ENCODE results near the gene STARD5. TPM values are rescaled to one million over a fixed set of nuclear protein-coding genes. Genes with fewer than 3 reads are reported as not detected.

STARD5 gene
- total and polyA plus RNA-seq, 4 donors = 1.1 to 47.0 (median 35.7) TPM

DNA sequence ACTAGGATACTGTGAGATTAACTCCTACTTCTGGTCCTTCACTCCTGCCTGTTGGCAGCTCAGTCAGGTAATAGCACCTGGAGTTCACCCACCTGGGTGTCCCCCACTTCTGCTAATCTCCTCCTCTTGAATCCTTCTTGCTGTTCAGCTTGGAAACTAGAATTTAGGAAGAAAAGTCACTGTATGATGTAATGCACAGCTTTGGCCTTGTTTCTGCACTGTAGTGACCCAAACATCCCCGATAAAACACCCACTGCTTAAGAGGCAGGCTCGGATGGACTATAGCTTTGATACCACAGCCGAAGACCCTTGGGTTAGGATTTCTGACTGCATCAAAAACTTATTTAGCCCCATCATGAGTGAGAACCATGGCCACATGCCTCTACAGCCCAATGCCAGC lies 24.8 kb downstream of the STARD5 start:
- Histone ChIP-seq H3K9ac (ENCODE audit: low read depth in 1 of 2, low read length in 2 of 2) (peak overlapping the region in 1 of 2 donors; percentile 6), H3K4me3 (ENCODE audit: low read depth in 1 of 3, low read length in 3 of 3) (peak overlapping the region in 1 of 3 donors; percentile 11), H3K36me3 (ENCODE audit: control insufficient read depth in 4 of 4, insufficient read depth in 3 of 4, low read depth in 1 of 4, low read length in 3 of 4) (peaks cover 0 to 2% (median 0%) of the 10 kb centered on the region in 4 donors), H3K27ac (ENCODE audit: low read depth in 1 of 2, low read length in 2 of 2) (no peak overlapping the region), H3K27me3 (ENCODE audit: control insufficient read depth in 4 of 4, insufficient read depth in 4 of 4, low read length in 3 of 4) (no peaks in the 10 kb centered on the region), H3K4me1 (ENCODE audit: control insufficient read depth in 4 of 4, insufficient read depth in 4 of 4, low read length in 3 of 4) (peaks cover 5 to 24% (median 16%) of the 10 kb centered on the region in 4 donors), H3K9me3 (ENCODE audit: control insufficient read depth in 4 of 4, low read length in 3 of 4) (no peaks in the 10 kb centered on the region)
- WGBS = 75% methylated on average over 3 of the region's 3 CpGs
- DNase-seq (ENCODE audit: low spot score) = no peak
- TF ChIP-seq, protein P1, sequence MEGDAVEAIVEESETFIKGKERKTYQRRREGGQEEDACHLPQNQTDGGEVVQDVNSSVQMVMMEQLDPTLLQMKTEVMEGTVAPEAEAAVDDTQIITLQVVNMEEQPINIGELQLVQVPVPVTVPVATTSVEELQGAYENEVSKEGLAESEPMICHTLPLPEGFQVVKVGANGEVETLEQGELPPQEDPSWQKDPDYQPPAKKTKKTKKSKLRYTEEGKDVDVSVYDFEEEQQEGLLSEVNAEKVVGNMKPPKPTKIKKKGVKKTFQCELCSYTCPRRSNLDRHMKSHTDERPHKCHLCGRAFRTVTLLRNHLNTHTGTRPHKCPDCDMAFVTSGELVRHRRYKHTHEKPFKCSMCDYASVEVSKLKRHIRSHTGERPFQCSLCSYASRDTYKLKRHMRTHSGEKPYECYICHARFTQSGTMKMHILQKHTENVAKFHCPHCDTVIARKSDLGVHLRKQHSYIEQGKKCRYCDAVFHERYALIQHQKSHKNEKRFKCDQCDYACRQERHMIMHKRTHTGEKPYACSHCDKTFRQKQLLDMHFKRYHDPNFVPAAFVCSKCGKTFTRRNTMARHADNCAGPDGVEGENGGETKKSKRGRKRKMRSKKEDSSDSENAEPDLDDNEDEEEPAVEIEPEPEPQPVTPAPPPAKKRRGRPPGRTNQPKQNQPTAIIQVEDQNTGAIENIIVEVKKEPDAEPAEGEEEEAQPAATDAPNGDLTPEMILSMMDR (IDR thresholded peaks at IDR 0.05; ENCODE audit: low read depth, low read length, missing input control) = no peak
- no peak for TF ChIP-seq ZBTB33 (IDR thresholded peaks at IDR 0.05)
- no peak for TF ChIP-seq REST (IDR thresholded peaks at IDR 0.05)
- TF ChIP-seq NR2F2 (IDR thresholded peaks at IDR 0.05) = no peak
- no peak for TF ChIP-seq RXRA (IDR thresholded peaks at IDR 0.05)
- no peak for TF ChIP-seq EGR1 (IDR thresholded peaks at IDR 0.05; ENCODE audit: low read depth in 2 of 2)
- TF ChIP-seq FOXA2 (IDR thresholded peaks at IDR 0.05) = no peak
- no peak for TF ChIP-seq JUND (IDR thresholded peaks at IDR 0.05)

- no peak for DNase-seq (ENCODE audit: low spot score)
- peaks cover 5 to 20% (median 14%) of the 10 kb centered on the region in 4 donors for H3K4me1 ChIP-seq (ENCODE audit: control insufficient read depth in 4 of 4, insufficient read depth in 4 of 4, low read length in 3 of 4)
- H3K9me3 ChIP-seq (ENCODE audit: control insufficient read depth in 4 of 4, low read length in 3 of 4) = no peaks in the 10 kb centered on the region
- H3K4me3 ChIP-seq (ENCODE audit: low read depth in 1 of 3, low read length in 3 of 3) = peak overlapping the region in 1 of 3 donors; percentile 11
- WGBS = 47% methylated on average over 6 of the region's 6 CpGs
- no peaks in the 10 kb centered on the region for H3K27me3 ChIP-seq (ENCODE audit: control insufficient read depth in 4 of 4, insufficient read depth in 4 of 4, low read length in 3 of 4)
- H3K27ac ChIP-seq (ENCODE audit: low read depth in 1 of 2, low read length in 2 of 2) = peak overlapping the region in 1 of 2 donors; percentile 25
- H3K9ac ChIP-seq (ENCODE audit: low read depth in 1 of 2, low read length in 2 of 2) = no peak overlapping the region
- H3K36me3 ChIP-seq (ENCODE audit: control insufficient read depth in 4 of 4, insufficient read depth in 3 of 4, low read depth in 1 of 4, low read length in 3 of 4) = peaks cover 0 to 2% (median 0%) of the 10 kb centered on the region in 4 donors
- TF ChIP-seq SP1 (IDR thresholded peaks at IDR 0.05) (no peak), GABPA (IDR thresholded peaks at IDR 0.05 in 1 of 2, conservative IDR thresholded peaks at IDR 0.05 in 1 of 2) (no peak), NR2F2 (IDR thresholded peaks at IDR 0.05) (no peak), YY1 (IDR thresholded peaks at IDR 0.05) (no peak), ZBTB33 (IDR thresholded peaks at IDR 0.05) (no peak), HNF4G (IDR thresholded peaks at IDR 0.05) (no peak), RAD21 (IDR thresholded peaks at IDR 0.05) (no peak), RXRA (IDR thresholded peaks at IDR 0.05) (no peak), MAX (IDR thresholded peaks at IDR 0.05) (no peak), EGR1 (IDR thresholded peaks at IDR 0.05; ENCODE audit: low read depth in 2 of 2) (no peak), HNF4A (conservative IDR thresholded peaks at IDR 0.05) (no peak), TAF1 (conservative IDR thresholded peaks at IDR 0.05) (no peak), ATF3 (IDR thresholded peaks at IDR 0.05) (no peak)
- TF ChIP-seq, protein P1 (IDR thresholded peaks at IDR 0.05; ENCODE audit: low read depth, low read length, missing input control) = no peak
Observed at GRCh38 chr15:81298611-81299010, 25.3 kb downstream of the STARD5 start.
